GM13977 (cell line): Measurements from ENCODE around the gene SNX3.

Experiments
- DNase-seq: peaks from one replicate; pipeline ENCODE4 v3.0.0; 2012; ENCODE audit warnings: low spot score
- CTCF ChIP-seq: IDR thresholded peaks from 2 replicates; pipeline ENCODE4 v1.5.1; 2012; ENCODE audit warnings: mild to moderate bottlenecking, control low read depth; ENCODE audit not compliant: insufficient read depth; ENCODE audit errors: extremely low read depth, missing control alignments
- in situ Hi-C: fragments of 300-500 bp; cut with MboI; formaldehyde crosslinking; loops from one replicate; pipeline ENCODE4 v1.12.0; 2022; ENCODE audit warnings: low sequenced_read_pairs, low pct_unique_long_range_greater_than_20kb, mixed read lengths, inconsistent platforms; ENCODE audit not compliant: unreplicated experiment

SNX3 gene

GRCh38 chr6:108168501-108169463 lies 92.1 kb downstream of the SNX3 start:
- TF ChIP-seq CTCF = peak; percentile 34
- DNase-seq = peak; percentile 76
- in situ Hi-C loops = no loop called here

GRCh38 chr6:108168090-108168463 lies 92.8 kb downstream of the SNX3 start:
- TF ChIP-seq CTCF = no peak
- DNase-seq = peak; percentile 40
- in situ Hi-C loops = no loop called here

GRCh38 chr6:108167449-108168089 lies 93.3 kb downstream of the SNX3 start:
- in situ Hi-C loops = no loop called here

GRCh38 chr6:108166664-108167448 lies 94.0 kb downstream of the SNX3 start:
- no peak for DNase-seq
- in situ Hi-C loops = no loop called here
- no peak for TF ChIP-seq CTCF

More at GRCh38 chr6:108167449-108168089, 93.3 kb downstream of the SNX3 start:
- DNase-seq = peak; percentile 45
- no peak for TF ChIP-seq CTCF

- no peak for TF ChIP-seq CTCF
- DNase-seq = no peak
- in situ Hi-C loops = no loop called here
Measured at GRCh38 chr6:108165714-108166663, 94.9 kb downstream of the SNX3 start, which contains the start of gene NR2E1. Gene NR2E1 (plus strand): TSS chr6:108166022. CDS start chr6:108166766, 744 bp downstream.
